Mucosa of gallbladder (tissue), 1 donor: Measurements from ENCODE around the gene BANK1. TPM values are rescaled to one million over a fixed set of nuclear protein-coding genes. Genes with fewer than 3 reads are reported as not detected.

Source experiments
- DNase-seq: peaks from one replicate; pipeline ENCODE4 v3.0.0-alpha.2; 2020; ENCODE audit warnings: low spot score
- total RNA-seq: library from RNA; stranded (reverse); gene quantifications from one replicate; pipeline ENCODE4 v1.2.1, GENCODE V29; 2021
- donor health status: DM: no; HTN: no; CAD: no.

The BANK1 gene
- total RNA-seq, 1 donor from 2014 or later: 2.9 TPM

GRCh38 chr4:101823864-101824263 lies 33.3 kb downstream of the BANK1 start:
- DNase-seq: no peak

- no peak for DNase-seq
Measured at GRCh38 chr4:101824500-101824899, 34.0 kb downstream of the BANK1 start.

GRCh38 chr4:101825953-101826352 lies 35.4 kb downstream of the BANK1 start:
- DNase-seq: no peak

- no peak for DNase-seq
Measured at GRCh38 chr4:101831816-101832215, 41.3 kb downstream of the BANK1 start.

- no peak for DNase-seq
Measured at GRCh38 chr4:101833480-101833879, 43.0 kb downstream of the BANK1 start.

- DNase-seq: no peak
Measured at GRCh38 chr4:101835121-101835904, 44.8 kb downstream of the BANK1 start.

- DNase-seq: no peak
Measured at GRCh38 chr4:101843054-101843453, 52.5 kb downstream of the BANK1 start.

- DNase-seq: no peak
Measured at GRCh38 chr4:101846550-101846949, 56.0 kb downstream of the BANK1 start.

GRCh38 chr4:101850698-101851097 lies 60.2 kb downstream of the BANK1 start:
- DNase-seq: no peak

GRCh38 chr4:101851672-101852071 lies 61.1 kb downstream of the BANK1 start:
- no peak for DNase-seq

GRCh38 chr4:101853028-101853427 lies 62.5 kb downstream of the BANK1 start:
- no peak for DNase-seq

GRCh38 chr4:101853691-101854090 lies 63.2 kb downstream of the BANK1 start:
- no peak for DNase-seq

- DNase-seq: no peak
Measured at GRCh38 chr4:101855239-101855638, 64.7 kb downstream of the BANK1 start.

GRCh38 chr4:101856149-101856548 lies 65.6 kb downstream of the BANK1 start:
- no peak for DNase-seq

GRCh38 chr4:101857176-101857575 lies 66.6 kb downstream of the BANK1 start:
- no peak for DNase-seq

GRCh38 chr4:101858641-101859040 lies 68.1 kb downstream of the BANK1 start:
- no peak for DNase-seq

- no peak for DNase-seq
Measured at GRCh38 chr4:101862595-101862994, 72.1 kb downstream of the BANK1 start.

- DNase-seq: no peak
Measured at GRCh38 chr4:101864660-101865059, 74.1 kb downstream of the BANK1 start.

GRCh38 chr4:101865501-101866062 lies 75.1 kb downstream of the BANK1 start:
- no peak for DNase-seq

GRCh38 chr4:101870874-101871273 lies 80.3 kb downstream of the BANK1 start:
- DNase-seq: no peak

- no peak for DNase-seq
Measured at GRCh38 chr4:101871962-101872676, 81.6 kb downstream of the BANK1 start.

- DNase-seq: no peak
Measured at GRCh38 chr4:101885574-101885973, 95.0 kb downstream of the BANK1 start.

GRCh38 chr4:101886826-101887225 lies 96.3 kb downstream of the BANK1 start:
- no peak for DNase-seq
